GM23338 (cell line): ENCODE results near the gene APMAP. TPM values are rescaled to one million over a fixed set of nuclear protein-coding genes. Genes with fewer than 3 reads are reported as not detected.

ENCODE experiments used
- ATAC-seq: fragments of 200-7000 bp; cut with Tn5 transposase; 3 replicates; pipeline ENCODE4 v1.9.1; 2020
- DNase-seq: peaks from one replicate; pipeline ENCODE4 v3.0.0-alpha.2; 2015; ENCODE audit warnings: low spot score
- H2AFZ ChIP-seq: fragments of 200-600 bp; sonication (generic); 2 replicates; pipeline ENCODE4 v1.8.0; 2016; ENCODE audit warnings: antibody characterized with exemption, mild to moderate bottlenecking, moderate library complexity
- H3F3A ChIP-seq: fragments of 200-600 bp; sonication (generic); replicated peaks from 2 replicates; pipeline ENCODE4 v1.8.0; 2017; ENCODE audit warnings: antibody characterized with exemption, mixed run types, low read depth
- H3K27ac ChIP-seq: fragments of 200-600 bp; sonication (generic); 2 replicates; pipeline ENCODE4 v1.6.1; 2016; ENCODE audit warnings: low read depth
- H3K27me3 ChIP-seq: fragments of 200-600 bp; sonication (generic); 2 replicates; pipeline ENCODE4 v1.8.0; 2016; ENCODE audit warnings: mild to moderate bottlenecking, mixed run types, moderate library complexity; ENCODE audit not compliant: insufficient read depth
- H3K36me3 ChIP-seq: fragments of 200-600 bp; sonication (generic); 2 replicates; pipeline ENCODE4 v1.8.0; 2016; ENCODE audit warnings: mild to moderate bottlenecking; ENCODE audit not compliant: insufficient read depth
- H3K4me1 ChIP-seq: fragments of 200-600 bp; sonication (generic); 2 replicates; pipeline ENCODE4 v1.8.0; 2016; ENCODE audit warnings: mild to moderate bottlenecking, moderate library complexity; ENCODE audit not compliant: insufficient read depth
- H3K4me2 ChIP-seq: fragments of 200-600 bp; sonication (generic); 2 replicates; pipeline ENCODE4 v1.7.1; 2017; ENCODE audit warnings: mixed run types
- H3K4me3 ChIP-seq: fragments of 200-600 bp; sonication (generic); 2 replicates; pipeline ENCODE4 v1.6.1; 2016; ENCODE audit warnings: mixed run types
- H3K79me2 ChIP-seq: fragments of 200-600 bp; sonication (generic); replicated peaks from 2 replicates; pipeline ENCODE4 v1.8.0; 2017; ENCODE audit warnings: mild to moderate bottlenecking; ENCODE audit not compliant: insufficient read depth
- H3K9me2 ChIP-seq: fragments of 200-600 bp; sonication (generic); 2 replicates; pipeline ENCODE4 v1.8.0; 2017; ENCODE audit not compliant: insufficient read depth
- H4K20me1 ChIP-seq: fragments of 200-600 bp; sonication (generic); replicated peaks from 2 replicates; pipeline ENCODE4 v1.8.0; 2017; ENCODE audit warnings: mild to moderate bottlenecking; ENCODE audit not compliant: insufficient read depth
- H3K27ac Mint-ChIP-seq: 2 replicates; pipeline ENCODE4 v1.8.0; 2020; ENCODE audit warnings: inconsistent platforms, mild to moderate bottlenecking, moderate library complexity, mixed read lengths
- H3K27me3 Mint-ChIP-seq: 3 replicates; pipeline ENCODE4 v1.8.0; 2022; ENCODE audit warnings: low read depth, mild to moderate bottlenecking, moderate library complexity, mixed read lengths, inconsistent platforms; ENCODE audit not compliant: insufficient read depth, poor library complexity
- H3K36me3 Mint-ChIP-seq: 3 replicates; pipeline ENCODE4 v1.8.0; 2021; ENCODE audit warnings: low read depth, mild to moderate bottlenecking, inconsistent platforms, moderate library complexity, mixed read lengths
- H3K4me1 Mint-ChIP-seq: 3 replicates; pipeline ENCODE4 v1.8.0; 2020; ENCODE audit warnings: mild to moderate bottlenecking, inconsistent platforms, mixed read lengths
- H3K4me3 Mint-ChIP-seq: 3 replicates; pipeline ENCODE4 v1.8.0; 2021; ENCODE audit warnings: moderate library complexity, mild to moderate bottlenecking, inconsistent platforms, mixed read lengths
- H3K9me3 Mint-ChIP-seq: 3 replicates; pipeline ENCODE4 v1.8.0; 2020; ENCODE audit warnings: moderate library complexity, mild to moderate bottlenecking, inconsistent platforms, mixed read lengths
- CREB1 ChIP-seq: fragments of 250-450 bp; sonication (Bioruptor Pico); IDR thresholded peaks from 2 replicates; pipeline ENCODE4 v1.5.0; 2020; ENCODE audit warnings: low read depth, mild to moderate bottlenecking, moderate library complexity
- EZH2 ChIP-seq: fragments of 200-600 bp; sonication (generic); IDR thresholded peaks from one replicate; pipeline ENCODE4 v1.8.0; 2017; ENCODE audit warnings: antibody characterized with exemption, mild to moderate bottlenecking, low read depth; ENCODE audit not compliant: unreplicated experiment
- EZH2phosphoT487 ChIP-seq: fragments of 200-600 bp; sonication (generic); IDR thresholded peaks from one replicate; pipeline ENCODE4 v1.8.1; 2018; ENCODE audit warnings: antibody characterized with exemption; ENCODE audit not compliant: unreplicated experiment
- JUNB ChIP-seq: IDR thresholded peaks from one replicate; pipeline ENCODE4 v1.6.1; 2016; ENCODE audit warnings: antibody characterized with exemption; ENCODE audit not compliant: unreplicated experiment
- NANOG ChIP-seq: IDR thresholded peaks from 2 replicates; pipeline ENCODE4 v1.6.1; 2016; ENCODE audit warnings: antibody characterized with exemption, borderline replicate concordance
- POLR2AphosphoS5 ChIP-seq: IDR thresholded peaks from 2 replicates; pipeline ENCODE4 v1.6.1; 2016; ENCODE audit warnings: antibody characterized with exemption, low read depth
- STAT1 ChIP-seq: IDR thresholded peaks from one replicate; pipeline ENCODE4 v1.6.1; 2016; ENCODE audit warnings: antibody characterized with exemption; ENCODE audit not compliant: unreplicated experiment
- ZNF114 ChIP-seq: fragments of 250-450 bp; sonication (Bioruptor Pico); IDR thresholded peaks from 2 replicates; pipeline ENCODE4 v1.5.0; 2020; ENCODE audit warnings: mild to moderate bottlenecking, moderate library complexity
- ZNF331 ChIP-seq: fragments of 250-450 bp; sonication (Bioruptor Pico); IDR thresholded peaks from 2 replicates; pipeline ENCODE4 v1.5.0; 2020; ENCODE audit warnings: low read depth, mild to moderate bottlenecking, moderate library complexity
- polyA plus RNA-seq: library from polyadenylated mRNA; unstranded; fragments of >200 nt; fragmentation: Nextera tagmentation; extraction: Ambion mirVana; gene quantifications from 2 replicates; pipeline ENCODE4 v1.2.1, GENCODE V29; 2016
- total RNA-seq: library from RNA; depleted of rRNA; stranded (reverse); fragments of >200 nt; shearing (Covaris generic); gene quantifications from 2 replicates; pipeline ENCODE4 v1.2.3, GENCODE V29; 2014
- TF ChIP-seq, protein P1 (sequence below): fragments of 250-450 bp; sonication (Bioruptor Pico); IDR thresholded peaks from 2 replicates; pipeline ENCODE4 v1.5.0; 2020; ENCODE audit warnings: mild to moderate bottlenecking, moderate library complexity
- TF ChIP-seq, protein P2 (sequence below): IDR thresholded peaks from one replicate; pipeline ENCODE4 v1.6.1; 2018; ENCODE audit warnings: antibody characterized with exemption; ENCODE audit not compliant: unreplicated experiment
- TF ChIP-seq, protein P3 (sequence below), 2 experiments: fragments of 200-600 bp in 1 of 2; sonication (generic) in 1 of 2; conservative IDR thresholded peaks; 2 replicates each; pipeline versions ENCODE4 v1.5.1 to v1.6.1; 2016 to 2017; ENCODE audit warnings: antibody characterized with exemption in 2 of 2, low read depth in 2 of 2, mild to moderate bottlenecking in 2 of 2, moderate library complexity in 1 of 2
- TF ChIP-seq, protein P4 (sequence below): IDR thresholded peaks from 2 replicates; pipeline ENCODE4 v1.6.1; 2016; ENCODE audit warnings: antibody characterized with exemption

The APMAP gene
- total and polyA plus RNA-seq, 2 experiments from 2014 or later: 31.7 to 72.3 TPM

DNA sequence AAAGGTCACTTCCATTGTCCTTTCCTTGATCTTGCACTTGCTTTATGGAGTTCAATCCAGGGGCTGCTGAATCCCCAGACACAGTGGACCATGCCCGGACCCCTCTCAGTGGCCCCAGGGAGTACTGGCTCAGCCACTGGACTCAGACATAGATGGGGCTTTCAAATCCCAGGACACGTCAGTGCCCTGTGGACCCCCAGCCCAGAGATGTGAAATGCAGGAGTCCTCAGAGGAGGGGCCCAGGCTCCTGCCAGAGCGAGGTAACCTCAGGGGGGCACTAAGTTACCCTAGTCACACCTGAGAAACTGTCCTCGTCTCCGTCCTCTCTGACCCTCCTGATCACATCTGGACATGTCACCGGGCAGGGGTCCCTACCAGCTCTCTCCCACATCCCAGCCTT, 18.7 kb upstream of the APMAP start:
- DNase-seq: no peak
- H3K27me3 ChIP-seq: no peaks in the 10 kb centered on the region
- Mint-ChIP-seq H3K4me3 (no peak overlapping the region), H3K4me1 (no peaks in the 10 kb centered on the region), H3K9me3 (no peaks in the 10 kb centered on the region), H3K27ac (no peak overlapping the region), H3K36me3 (no peaks in the 10 kb centered on the region), H3K27me3 (peaks cover 3% of the 10 kb centered on the region)
- no peaks in the 10 kb centered on the region for H3F3A ChIP-seq
- no peaks in the 10 kb centered on the region for H3K36me3 ChIP-seq
- H3K4me1 ChIP-seq: no peaks in the 10 kb centered on the region
- no peaks in the 10 kb centered on the region for H3K79me2 ChIP-seq
- H3K27ac ChIP-seq: no peak overlapping the region
- H3K4me3 ChIP-seq: no peak overlapping the region
- no peak overlapping the region for H2AFZ ChIP-seq
- no peaks in the 10 kb centered on the region for H4K20me1 ChIP-seq
- TF ChIP-seq, protein P1, sequence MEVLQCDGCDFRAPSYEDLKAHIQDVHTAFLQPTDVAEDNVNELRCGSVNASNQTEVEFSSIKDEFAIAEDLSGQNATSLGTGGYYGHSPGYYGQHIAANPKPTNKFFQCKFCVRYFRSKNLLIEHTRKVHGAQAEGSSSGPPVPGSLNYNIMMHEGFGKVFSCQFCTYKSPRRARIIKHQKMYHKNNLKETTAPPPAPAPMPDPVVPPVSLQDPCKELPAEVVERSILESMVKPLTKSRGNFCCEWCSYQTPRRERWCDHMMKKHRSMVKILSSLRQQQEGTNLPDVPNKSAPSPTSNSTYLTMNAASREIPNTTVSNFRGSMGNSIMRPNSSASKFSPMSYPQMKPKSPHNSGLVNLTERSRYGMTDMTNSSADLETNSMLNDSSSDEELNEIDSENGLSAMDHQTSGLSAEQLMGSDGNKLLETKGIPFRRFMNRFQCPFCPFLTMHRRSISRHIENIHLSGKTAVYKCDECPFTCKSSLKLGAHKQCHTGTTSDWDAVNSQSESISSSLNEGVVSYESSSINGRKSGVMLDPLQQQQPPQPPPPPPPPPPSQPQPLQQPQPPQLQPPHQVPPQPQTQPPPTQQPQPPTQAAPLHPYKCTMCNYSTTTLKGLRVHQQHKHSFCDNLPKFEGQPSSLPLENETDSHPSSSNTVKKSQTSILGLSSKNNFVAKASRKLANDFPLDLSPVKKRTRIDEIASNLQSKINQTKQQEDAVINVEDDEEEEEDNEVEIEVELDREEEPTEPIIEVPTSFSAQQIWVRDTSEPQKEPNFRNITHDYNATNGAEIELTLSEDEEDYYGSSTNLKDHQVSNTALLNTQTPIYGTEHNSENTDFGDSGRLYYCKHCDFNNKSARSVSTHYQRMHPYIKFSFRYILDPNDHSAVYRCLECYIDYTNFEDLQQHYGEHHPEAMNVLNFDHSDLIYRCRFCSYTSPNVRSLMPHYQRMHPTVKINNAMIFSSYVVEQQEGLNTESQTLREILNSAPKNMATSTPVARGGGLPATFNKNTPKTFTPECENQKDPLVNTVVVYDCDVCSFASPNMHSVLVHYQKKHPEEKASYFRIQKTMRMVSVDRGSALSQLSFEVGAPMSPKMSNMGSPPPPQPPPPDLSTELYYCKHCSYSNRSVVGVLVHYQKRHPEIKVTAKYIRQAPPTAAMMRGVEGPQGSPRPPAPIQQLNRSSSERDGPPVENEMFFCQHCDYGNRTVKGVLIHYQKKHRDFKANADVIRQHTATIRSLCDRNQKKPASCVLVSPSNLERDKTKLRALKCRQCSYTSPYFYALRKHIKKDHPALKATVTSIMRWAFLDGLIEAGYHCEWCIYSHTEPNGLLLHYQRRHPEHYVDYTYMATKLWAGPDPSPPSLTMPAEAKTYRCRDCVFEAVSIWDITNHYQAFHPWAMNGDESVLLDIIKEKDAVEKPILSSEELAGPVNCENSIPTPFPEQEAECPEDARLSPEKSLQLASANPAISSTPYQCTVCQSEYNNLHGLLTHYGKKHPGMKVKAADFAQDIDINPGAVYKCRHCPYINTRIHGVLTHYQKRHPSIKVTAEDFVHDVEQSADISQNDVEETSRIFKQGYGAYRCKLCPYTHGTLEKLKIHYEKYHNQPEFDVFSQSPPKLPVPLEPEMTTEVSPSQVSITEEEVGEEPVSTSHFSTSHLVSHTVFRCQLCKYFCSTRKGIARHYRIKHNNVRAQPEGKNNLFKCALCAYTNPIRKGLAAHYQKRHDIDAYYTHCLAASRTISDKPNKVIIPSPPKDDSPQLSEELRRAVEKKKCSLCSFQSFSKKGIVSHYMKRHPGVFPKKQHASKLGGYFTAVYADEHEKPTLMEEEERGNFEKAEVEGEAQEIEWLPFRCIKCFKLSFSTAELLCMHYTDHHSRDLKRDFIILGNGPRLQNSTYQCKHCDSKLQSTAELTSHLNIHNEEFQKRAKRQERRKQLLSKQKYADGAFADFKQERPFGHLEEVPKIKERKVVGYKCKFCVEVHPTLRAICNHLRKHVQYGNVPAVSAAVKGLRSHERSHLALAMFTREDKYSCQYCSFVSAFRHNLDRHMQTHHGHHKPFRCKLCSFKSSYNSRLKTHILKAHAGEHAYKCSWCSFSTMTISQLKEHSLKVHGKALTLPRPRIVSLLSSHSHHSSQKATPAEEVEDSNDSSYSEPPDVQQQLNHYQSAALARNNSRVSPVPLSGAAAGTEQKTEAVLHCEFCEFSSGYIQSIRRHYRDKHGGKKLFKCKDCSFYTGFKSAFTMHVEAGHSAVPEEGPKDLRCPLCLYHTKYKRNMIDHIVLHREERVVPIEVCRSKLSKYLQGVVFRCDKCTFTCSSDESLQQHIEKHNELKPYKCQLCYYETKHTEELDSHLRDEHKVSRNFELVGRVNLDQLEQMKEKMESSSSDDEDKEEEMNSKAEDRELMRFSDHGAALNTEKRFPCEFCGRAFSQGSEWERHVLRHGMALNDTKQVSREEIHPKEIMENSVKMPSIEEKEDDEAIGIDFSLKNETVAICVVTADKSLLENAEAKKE (CRISPR knock-in tag): no peak
- no peak for TF ChIP-seq ZNF331
- TF ChIP-seq STAT1: no peak
- no peak for TF ChIP-seq CREB1 (CRISPR knock-in tag)
- TF ChIP-seq NANOG: no peak
- TF ChIP-seq EZH2phosphoT487: no peak
- TF ChIP-seq, protein P2, sequence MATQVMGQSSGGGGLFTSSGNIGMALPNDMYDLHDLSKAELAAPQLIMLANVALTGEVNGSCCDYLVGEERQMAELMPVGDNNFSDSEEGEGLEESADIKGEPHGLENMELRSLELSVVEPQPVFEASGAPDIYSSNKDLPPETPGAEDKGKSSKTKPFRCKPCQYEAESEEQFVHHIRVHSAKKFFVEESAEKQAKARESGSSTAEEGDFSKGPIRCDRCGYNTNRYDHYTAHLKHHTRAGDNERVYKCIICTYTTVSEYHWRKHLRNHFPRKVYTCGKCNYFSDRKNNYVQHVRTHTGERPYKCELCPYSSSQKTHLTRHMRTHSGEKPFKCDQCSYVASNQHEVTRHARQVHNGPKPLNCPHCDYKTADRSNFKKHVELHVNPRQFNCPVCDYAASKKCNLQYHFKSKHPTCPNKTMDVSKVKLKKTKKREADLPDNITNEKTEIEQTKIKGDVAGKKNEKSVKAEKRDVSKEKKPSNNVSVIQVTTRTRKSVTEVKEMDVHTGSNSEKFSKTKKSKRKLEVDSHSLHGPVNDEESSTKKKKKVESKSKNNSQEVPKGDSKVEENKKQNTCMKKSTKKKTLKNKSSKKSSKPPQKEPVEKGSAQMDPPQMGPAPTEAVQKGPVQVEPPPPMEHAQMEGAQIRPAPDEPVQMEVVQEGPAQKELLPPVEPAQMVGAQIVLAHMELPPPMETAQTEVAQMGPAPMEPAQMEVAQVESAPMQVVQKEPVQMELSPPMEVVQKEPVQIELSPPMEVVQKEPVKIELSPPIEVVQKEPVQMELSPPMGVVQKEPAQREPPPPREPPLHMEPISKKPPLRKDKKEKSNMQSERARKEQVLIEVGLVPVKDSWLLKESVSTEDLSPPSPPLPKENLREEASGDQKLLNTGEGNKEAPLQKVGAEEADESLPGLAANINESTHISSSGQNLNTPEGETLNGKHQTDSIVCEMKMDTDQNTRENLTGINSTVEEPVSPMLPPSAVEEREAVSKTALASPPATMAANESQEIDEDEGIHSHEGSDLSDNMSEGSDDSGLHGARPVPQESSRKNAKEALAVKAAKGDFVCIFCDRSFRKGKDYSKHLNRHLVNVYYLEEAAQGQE: no peak
- TF ChIP-seq, protein P3, sequence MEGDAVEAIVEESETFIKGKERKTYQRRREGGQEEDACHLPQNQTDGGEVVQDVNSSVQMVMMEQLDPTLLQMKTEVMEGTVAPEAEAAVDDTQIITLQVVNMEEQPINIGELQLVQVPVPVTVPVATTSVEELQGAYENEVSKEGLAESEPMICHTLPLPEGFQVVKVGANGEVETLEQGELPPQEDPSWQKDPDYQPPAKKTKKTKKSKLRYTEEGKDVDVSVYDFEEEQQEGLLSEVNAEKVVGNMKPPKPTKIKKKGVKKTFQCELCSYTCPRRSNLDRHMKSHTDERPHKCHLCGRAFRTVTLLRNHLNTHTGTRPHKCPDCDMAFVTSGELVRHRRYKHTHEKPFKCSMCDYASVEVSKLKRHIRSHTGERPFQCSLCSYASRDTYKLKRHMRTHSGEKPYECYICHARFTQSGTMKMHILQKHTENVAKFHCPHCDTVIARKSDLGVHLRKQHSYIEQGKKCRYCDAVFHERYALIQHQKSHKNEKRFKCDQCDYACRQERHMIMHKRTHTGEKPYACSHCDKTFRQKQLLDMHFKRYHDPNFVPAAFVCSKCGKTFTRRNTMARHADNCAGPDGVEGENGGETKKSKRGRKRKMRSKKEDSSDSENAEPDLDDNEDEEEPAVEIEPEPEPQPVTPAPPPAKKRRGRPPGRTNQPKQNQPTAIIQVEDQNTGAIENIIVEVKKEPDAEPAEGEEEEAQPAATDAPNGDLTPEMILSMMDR (conservative IDR thresholded peaks at IDR 0.05; ENCODE audit: low read depth in 2 of 2): no peak
- no peak for TF ChIP-seq JUNB
- TF ChIP-seq EZH2: no peak
- TF ChIP-seq, protein P4, sequence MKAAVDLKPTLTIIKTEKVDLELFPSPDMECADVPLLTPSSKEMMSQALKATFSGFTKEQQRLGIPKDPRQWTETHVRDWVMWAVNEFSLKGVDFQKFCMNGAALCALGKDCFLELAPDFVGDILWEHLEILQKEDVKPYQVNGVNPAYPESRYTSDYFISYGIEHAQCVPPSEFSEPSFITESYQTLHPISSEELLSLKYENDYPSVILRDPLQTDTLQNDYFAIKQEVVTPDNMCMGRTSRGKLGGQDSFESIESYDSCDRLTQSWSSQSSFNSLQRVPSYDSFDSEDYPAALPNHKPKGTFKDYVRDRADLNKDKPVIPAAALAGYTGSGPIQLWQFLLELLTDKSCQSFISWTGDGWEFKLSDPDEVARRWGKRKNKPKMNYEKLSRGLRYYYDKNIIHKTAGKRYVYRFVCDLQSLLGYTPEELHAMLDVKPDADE: no peak
- TF ChIP-seq ZNF114 (CRISPR knock-in tag): no peak
- TF ChIP-seq POLR2AphosphoS5: no peak
- ATAC-seq: no peak
- no peaks in the 10 kb centered on the region for H3K9me2 ChIP-seq
- H3K4me2 ChIP-seq: no peak overlapping the region
